B cell (primary cell): ENCODE results near the gene NBEA.

ENCODE experiments used
- CTCF ChIP-seq: fragments of 200-600 bp; IDR thresholded peaks from one replicate; pipeline ENCODE4 v1.8.0; 2022; ENCODE audit warnings: antibody characterized with exemption, mild to moderate bottlenecking
- EZH2 ChIP-seq: IDR thresholded peaks from 2 replicates; pipeline ENCODE4 v1.6.1; 2012; ENCODE audit warnings: borderline replicate concordance, low read depth, mild to moderate bottlenecking, moderate library complexity, low read length; ENCODE audit not compliant: insufficient read depth, poor library complexity, severe bottlenecking

- TF ChIP-seq EZH2, result no peak
- no peak for TF ChIP-seq CTCF
Measured at GRCh38 chr13:35702316-35702715, 760.2 kb downstream of the NBEA start.
